ENCODE data around the gene KRT27. TPM values are rescaled to one million over a fixed set of nuclear protein-coding genes. Genes with fewer than 3 reads are reported as not detected.
"Not testable (repeated sequence)": the region's sequence is repeated elsewhere in the genome, so short reads cannot be mapped to it uniquely, and the experiment has no call there.

The KRT27 gene, protein sequence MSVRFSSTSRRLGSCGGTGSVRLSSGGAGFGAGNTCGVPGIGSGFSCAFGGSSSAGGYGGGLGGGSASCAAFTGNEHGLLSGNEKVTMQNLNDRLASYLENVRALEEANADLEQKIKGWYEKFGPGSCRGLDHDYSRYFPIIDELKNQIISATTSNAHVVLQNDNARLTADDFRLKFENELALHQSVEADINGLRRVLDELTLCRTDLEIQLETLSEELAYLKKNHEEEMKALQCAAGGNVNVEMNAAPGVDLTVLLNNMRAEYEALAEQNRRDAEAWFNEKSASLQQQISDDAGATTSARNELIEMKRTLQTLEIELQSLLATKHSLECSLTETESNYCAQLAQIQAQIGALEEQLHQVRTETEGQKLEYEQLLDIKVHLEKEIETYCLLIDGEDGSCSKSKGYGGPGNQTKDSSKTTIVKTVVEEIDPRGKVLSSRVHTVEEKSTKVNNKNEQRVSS
- total RNA-seq, result not detected in 2 replicates
- not detected for polyA plus RNA-seq (2012)

DNA sequence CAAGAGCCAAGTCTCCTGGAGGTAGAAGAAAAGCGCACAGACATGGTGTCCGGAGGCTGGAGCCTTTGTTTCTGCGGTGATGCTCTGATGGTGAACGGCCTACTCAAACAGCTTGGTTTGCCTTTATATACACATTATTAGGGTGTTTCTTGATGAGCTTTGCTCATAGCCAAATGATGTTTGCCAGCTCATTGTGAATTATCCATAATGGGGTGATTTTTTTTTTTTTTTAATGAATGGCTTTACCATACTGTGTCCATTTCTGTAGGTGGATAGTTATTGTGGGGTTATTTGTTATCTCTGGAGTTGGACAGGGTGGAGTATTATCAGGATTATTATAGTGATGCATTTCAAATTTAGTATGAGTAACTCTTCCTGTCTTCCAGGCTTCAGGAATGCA is at the start of gene KRT27:
TSS of gene KRT27 (minus strand) at position 101 of the 400 bp plus-strand sequence. CDS start at position 44, 57 bp downstream.
- no peak for DNase-seq (ENCODE audit: low read depth)

DNA sequence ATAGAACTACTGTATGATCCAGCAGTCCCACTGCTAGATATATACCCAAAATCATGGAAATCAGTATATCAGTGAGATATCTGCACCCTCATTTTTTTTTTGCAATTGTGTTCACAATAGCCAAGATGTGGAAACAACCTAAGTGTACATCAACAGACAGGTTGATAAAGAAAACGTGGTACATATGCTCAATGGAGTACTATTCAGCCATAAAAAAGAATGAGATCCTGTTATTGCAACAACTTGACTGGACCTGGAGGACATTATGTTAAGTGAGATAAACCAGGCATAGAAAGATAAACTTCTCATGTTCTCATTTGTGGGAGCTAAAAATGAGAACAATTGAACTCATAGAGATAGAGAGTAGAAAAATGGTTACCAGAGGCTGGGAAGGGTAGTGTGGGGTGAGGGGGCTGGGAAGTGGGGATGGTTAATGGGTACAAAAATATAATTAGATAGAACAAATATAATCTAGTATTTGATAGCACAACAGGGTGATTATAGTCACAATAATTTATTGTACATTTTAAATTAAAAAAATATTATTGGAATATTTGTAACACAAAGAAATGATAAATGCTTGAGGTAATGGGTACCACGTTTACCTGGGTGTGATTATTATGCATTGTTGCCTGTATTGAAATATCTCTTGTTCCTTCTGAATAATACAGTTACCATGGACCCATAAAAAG is 47.9 kb upstream of the KRT27 start:
- no peak for DNase-seq (ENCODE audit: low read depth)

DNA sequence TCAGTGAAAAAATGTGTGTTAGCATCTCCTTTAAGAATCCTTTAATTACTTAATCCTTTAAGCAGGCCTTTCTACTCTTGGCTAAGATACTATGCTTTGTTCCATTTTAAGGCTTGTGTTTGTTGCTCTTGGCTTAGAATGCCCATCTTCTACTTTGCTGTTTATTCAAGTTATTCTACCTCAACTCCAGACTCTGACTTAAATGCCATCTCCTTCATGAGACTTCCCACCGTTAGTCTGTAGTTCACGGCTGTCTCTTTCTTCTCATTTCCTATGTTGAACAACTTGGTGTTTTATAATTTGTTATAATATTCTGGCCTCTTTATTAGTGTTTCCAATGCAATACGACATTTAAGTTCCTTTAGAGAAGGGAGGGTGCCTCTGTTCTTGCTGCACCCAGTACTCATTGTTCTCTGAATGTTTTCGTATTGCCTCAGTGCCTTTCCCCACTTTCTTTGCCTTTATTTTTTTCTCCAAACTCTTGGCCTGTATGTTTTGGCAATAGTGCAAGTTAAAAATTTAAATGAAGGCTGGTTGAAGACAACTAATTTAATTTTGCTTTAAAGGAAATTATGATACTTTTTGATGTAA is 46.2 kb upstream of the KRT27 start:
- no peak for DNase-seq (ENCODE audit: low read depth)

DNA sequence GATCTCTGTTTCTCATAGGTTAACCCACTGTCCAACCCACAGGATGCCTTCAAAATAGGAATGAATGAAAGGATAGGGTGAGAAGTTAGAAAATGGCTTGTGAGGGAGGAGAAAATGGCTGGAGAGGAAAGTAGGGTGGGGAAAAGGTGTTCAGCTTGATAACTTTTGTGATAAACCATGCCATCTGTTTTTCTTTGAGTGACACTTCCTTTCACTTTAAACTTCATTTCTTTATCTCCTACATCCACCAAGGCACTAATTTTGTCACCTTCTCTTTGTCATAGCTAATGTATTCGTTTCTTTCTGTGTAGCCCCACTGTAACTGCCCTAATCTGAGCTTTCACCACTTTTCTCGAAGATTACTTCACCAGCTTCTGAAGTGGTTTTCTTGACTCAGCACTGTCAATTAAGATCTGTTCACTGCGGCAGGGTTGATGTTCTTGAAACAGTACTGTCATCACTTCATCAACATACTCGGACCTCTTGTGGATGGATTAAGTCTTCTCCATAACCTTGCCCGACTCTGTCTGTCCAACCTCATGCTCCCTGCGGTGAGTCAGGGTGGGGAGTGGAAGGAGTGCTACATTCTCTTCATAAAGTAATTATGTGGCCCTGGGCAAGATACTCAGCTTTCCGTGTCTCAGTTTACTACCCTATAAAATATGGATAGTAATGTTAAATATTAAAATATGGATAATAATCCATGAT is 45.5 kb upstream of the KRT27 start:
- DNase-seq (ENCODE audit: low read depth), result no peak

DNA sequence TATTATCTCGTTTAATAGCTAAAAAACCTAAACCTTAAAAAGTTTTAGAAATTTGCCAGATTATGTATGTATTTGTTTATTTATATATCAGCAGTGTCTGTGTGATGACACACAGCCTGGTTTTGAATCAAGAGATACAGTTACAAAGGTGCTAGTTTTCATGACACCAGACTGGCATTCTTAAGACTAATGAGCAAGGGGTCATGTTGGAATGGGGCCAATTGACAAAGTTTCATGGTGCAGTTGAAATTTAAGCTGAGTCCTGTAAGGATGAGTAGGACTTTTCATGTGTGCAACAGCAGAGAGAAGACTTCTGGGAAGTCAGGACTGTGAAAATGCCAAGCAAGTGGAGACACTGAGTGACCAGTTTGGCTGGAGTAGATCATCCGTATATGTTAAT is 43.2 kb upstream of the KRT27 start:
- no peak for DNase-seq (ENCODE audit: low read depth)

DNA sequence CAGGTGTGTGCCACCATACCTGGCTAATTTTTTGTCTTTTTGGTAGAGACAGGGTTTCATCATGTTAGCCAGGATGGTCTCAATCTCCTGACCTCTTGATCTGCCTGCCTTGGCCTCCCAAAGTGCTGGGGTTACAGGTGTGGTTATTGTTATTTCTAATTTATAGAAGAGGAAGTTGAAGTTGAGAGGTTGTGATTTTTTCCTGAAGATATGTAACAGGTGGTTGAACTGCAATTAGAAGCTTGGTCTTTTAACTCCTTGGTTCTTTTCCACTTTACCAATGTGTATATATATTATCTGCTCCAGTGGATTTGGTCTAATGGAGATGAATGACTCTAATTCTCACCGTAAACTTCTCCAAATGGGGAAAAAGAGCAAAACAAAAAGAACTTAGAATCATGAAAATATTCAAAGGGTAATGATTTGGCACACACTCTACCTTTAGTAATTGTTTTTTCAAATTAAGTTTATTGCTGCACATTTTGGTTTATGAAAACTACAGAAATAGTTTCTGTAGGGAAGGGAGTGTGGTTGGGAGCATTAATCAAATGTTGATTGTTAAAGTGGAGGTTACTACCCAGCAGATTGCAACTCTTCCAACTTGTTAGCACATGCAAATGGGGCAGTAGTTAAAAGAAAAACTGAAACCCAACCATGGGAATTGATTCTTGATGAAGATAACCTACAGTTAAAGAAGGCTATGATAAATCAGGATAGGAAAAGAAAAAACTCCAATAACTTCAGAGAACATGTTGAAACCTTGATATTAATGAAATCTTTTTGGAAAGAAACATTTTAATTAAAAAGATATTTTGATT is 41.9 kb upstream of the KRT27 start:
- no peak for DNase-seq (ENCODE audit: low read depth)

DNA sequence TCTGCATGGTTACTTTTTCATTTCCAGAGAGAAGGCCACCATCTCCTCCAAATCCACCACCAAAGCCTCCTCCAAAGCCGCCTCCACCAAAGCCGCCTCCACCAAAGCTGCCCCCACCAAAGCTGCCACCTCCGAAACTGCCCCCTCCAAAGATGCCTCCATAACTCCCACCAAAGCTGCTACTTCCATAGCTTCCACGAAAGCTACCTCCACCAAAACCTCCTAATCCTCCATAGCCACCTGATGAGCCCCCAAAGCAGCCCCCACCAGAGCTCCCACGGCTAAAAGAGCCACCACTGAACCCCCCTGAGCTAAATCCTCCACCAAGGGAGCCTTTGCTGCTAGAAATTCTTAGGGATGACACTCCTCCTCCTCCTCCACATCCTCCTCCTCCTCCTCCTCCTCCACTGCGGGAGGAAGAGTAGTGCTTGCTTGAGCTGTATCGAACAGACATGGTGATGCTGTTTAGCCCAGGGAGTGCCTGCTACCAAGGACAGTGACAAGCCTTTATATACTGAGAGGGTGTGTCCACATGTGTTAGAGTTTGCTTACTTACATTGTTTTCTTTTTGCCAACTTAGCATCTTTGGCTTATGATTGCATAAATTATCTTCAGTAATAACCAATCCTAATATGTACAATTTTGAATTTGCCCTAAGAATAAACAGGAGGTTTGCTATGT is 39.9 kb upstream of the KRT27 start, which contains the start of gene KRT10:
TSS of gene KRT10 (minus strand) at position 483 of the 681 bp plus-strand sequence. CDS start at position 454, 29 bp downstream.
- DNase-seq (ENCODE audit: low read depth), result no peak

DNA sequence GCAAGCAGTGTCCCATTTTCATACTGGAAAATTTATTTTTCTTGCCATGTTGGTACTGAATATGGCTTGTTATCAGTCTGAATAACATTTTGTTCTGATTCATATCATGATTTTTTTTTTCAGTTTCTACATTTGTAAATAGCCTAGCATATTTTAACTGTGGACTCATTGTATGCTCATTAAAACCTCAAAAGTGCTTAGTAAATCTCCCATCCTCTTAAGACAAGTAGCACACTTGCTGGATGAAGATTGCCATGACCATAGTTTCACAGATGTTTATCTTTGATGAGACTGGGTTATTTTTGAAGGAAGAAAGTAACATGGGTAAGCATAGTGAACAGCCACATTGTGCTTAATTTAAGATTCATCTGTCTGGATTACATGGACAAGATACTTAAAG is 39.2 kb upstream of the KRT27 start:
- no peak for DNase-seq (ENCODE audit: low read depth)

DNA sequence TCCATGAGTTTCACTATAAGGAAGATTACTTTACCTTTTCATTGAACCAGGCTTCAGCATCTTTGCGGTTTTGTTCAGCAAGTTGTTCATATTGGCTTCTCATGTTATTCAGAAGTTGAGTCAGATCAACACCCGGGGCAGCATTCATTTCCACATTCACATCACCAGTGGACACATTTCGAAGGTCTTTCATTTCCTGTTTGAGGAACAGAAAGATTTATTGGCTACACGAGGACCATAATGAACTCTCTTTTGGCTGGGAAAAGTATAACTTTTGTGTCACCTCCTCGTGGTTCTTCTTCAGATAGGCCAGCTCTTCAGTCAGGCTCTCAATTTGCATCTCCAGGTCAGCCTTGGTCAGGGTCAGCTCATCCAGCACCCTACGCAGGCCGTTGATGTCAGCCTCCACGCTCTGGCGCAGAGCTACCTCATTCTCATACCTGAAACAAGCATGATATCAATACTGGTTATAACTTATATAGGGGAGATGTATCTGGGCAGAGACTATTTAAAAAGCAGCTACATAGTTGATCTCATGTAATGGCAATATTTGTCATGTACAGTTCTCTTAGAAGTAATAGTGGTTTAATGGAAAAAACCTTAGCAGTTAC is 38.0 kb upstream of the KRT27 start:
- DNase-seq (ENCODE audit: low read depth), result no peak

DNA sequence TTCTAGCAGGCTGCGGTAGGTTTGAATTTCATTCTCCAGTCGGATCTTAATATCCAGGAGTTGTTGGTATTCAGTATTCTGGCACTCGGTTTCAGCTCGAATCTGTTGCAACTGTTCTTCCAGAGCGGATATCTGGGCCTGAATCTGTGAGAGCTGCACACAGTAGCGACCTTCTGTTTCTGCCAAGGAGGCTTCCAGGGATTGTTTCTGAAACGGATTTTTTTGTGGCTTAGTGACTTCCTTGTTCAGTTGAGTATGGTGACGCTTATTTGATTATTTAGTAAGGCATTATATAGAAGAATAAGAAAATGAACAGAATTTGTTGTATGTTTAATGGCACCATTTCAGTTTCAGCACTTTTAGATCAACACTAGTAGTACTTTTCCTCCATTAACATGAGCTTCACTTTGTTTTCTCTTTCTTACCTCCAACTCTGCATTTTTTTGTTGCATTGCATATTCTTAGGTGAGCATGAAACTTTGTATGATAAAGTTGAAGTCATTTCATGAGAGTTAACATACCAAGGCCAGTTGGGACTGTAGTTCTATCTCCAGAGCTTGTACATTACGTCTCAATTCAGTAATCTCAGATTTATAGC is 37.3 kb upstream of the KRT27 start:
- DNase-seq (ENCODE audit: low read depth), result peak; percentile 44

DNA sequence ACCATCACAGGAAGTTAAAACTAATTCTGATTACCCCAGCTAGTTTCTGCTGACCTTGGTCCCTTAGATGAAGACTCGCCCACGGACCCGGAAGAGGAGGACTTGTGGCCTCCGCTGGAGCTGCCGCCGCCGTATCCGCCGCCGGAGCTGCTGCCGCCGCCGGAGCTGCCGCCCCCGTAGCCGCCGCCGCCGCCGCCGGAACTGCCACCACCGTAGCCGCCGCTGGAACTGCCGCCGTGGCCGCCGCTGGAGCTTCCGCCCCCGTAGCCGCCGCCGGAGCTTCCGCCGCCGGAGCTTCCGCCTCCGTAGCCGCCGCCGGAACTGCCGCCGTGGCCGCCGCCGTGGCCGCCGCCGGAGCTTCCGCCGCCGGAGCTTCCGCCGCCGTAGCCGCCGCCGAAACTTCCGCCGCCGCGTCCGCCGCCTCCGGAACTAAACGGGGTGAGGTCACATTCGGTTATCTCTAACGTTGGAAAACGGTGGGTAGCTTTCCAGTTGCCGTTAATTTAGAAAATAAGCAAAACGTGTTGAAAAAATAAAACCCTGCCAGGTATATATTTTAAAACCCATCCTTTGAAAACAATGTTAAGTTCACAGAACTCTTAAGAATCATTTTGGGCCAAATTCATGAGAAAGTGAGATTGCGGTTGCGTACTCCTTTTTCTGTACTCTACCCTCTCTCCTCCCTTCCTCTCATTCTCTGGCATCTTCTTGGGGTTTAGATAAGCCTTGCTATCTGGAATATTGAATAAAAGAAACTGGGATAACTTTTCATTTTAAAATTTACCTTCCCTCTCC is 36.6 kb upstream of the KRT27 start:
- peak; percentile 85 for DNase-seq (ENCODE audit: low read depth)

DNA sequence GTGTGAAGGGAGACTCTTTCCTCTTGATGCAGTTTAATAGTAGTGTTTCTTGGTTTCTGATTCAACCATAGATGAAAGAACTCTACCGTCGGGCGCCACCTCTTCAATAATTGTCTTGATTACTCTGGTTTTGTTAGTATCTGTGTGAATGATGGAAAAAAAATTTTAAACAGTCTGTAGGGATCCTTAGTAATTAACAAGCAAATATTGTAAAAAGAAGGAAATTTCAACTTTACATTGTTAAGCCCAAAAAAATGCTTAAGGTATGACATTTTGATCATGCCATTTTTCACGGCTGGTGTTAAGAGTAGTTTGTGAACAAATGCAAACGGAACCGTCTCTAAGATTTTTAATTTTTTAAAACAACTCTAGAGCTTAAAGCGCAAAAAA is 36.0 kb upstream of the KRT27 start:
- no peak for DNase-seq (ENCODE audit: low read depth)

DNA sequence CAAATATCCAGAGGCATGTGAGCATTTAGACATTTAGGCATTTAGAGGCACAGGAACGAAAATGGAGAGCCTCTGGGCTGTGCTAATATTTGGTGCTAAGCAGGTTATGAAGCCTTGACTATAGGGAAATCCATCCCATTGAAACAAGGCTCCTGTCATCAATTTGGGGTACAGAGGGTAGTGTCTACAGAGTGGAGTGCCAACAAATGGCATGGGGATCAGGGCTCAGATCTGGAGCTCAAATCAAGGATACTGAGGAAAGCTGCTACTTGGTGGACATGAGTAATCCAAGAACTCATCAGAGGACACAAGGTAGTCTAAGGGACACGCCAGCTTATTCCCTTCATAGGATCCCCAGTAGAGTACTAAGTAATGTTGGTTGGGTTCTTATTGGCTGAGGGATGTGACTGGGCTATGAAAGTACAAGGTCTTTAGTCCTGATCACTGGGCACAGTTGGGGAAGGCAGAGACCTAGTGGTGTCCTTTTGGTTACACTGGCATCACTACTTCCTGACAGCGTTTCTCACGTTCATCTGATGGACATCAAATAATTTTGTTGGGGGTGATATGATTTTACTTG is 34.8 kb upstream of the KRT27 start:
- no peak for DNase-seq (ENCODE audit: low read depth)

DNA sequence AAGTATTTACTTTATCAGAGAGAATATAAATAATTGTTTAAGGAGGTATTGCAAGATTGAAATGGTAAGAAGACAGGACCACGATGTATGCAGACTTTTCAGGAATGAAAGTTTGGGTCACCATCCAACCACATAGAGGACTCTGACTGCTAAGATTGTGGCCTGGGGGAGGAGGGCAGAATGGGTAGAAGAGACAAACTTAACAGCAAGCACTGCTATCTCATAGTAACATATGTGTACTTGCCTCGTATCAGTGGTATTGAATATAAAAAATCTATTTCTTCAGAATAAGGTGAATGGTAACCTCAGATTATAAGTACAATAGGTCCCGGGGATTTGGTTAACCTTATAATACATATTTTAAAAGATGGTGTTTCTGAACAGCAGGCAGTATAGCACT is 34.2 kb upstream of the KRT27 start:
- no peak for DNase-seq (ENCODE audit: low read depth)

DNA sequence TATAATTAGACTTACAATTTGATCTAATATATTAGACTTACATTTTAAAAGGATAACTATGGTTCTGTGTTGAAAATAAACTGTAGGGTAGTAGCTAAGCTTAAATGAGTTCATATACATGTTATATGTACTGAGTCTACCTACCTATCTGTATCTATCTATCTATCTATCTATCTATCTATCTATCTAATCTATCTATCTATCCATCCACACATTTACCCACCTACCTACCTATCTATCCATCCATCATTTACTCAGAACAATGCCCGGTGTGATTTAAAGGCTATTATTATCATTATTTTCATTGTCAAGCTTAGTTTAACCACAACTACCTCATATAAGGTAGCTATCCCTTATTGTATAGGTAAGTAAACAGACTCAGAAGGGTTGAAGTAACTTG is 33.0 kb upstream of the KRT27 start:
- no peak for DNase-seq (ENCODE audit: low read depth)

DNA sequence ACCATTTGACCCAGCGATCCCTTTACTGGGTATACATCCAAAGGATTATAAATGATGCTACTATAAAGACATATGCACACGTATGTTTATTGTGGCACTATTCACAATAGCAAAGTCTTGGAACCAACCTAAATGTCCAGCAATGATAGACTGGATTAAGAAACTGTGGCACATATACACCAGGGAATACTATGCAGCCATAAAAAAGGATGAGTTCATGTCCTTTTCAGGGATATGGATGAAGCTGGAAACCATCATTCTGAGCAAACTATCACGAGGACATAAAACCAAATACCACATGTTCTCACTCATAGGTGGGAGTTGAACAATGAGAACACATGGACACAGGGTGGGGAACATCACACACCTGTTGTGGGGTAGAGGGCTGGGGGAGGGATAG is 32.3 kb upstream of the KRT27 start:
- not testable (repeated sequence) for DNase-seq (ENCODE audit: low read depth)

DNA sequence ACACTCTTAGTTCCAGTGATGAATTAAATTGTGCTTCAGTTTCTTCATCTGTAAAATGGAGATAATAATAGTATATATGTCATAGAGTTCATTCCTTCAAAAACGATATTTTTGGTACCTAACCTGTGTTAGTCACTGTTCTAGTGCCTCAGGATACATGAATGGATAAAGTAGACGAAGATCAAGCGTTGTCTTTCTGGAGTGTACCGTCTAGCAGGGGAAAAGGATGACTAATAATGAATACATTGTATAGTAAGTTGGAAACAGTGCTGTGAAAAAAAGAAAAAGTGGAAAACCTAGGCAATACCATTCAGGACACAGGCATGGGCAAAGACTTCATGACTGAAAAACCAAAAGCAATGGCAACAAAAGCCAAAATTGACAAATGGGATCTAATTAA is 31.5 kb upstream of the KRT27 start:
- DNase-seq (ENCODE audit: low read depth), result no peak

DNA sequence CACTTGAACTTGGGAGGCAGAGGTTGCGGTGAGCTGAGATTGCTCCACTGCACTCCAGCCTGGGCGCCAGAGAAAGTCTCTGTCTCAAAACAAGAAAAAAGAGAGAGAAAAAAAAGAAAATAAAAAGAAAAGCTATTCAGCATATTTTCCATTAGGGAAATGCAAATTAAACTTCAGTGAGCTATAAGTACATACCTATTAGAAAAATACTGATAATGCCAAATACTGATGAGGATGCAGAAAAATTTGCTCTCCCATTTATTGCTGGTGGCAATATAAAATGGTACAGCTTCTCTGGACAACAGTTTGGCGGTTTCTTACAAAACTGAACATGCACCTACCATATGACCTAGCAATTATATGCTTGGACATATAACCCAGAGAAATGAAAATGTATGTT is 30.3 kb upstream of the KRT27 start:
- DNase-seq (ENCODE audit: low read depth), result no peak
